Urothelium cell line (cell line): ENCODE data around the gene SERPINA5.
"Not testable (repeated sequence)": the region's sequence is repeated elsewhere in the genome, so short reads cannot be mapped to it uniquely, and the experiment has no call there.

Experiments
- DNase-seq: peaks from one replicate; pipeline ENCODE4 v3.0.0; 2011; ENCODE audit warnings: low spot score, mixed read lengths
- FAIRE-seq: peaks from 2 replicates; lab custom pipeline; 2011; peaks lifted over from hg19 to GRCh38; lab: Jason Lieb, UNC

The SERPINA5 gene

DNA sequence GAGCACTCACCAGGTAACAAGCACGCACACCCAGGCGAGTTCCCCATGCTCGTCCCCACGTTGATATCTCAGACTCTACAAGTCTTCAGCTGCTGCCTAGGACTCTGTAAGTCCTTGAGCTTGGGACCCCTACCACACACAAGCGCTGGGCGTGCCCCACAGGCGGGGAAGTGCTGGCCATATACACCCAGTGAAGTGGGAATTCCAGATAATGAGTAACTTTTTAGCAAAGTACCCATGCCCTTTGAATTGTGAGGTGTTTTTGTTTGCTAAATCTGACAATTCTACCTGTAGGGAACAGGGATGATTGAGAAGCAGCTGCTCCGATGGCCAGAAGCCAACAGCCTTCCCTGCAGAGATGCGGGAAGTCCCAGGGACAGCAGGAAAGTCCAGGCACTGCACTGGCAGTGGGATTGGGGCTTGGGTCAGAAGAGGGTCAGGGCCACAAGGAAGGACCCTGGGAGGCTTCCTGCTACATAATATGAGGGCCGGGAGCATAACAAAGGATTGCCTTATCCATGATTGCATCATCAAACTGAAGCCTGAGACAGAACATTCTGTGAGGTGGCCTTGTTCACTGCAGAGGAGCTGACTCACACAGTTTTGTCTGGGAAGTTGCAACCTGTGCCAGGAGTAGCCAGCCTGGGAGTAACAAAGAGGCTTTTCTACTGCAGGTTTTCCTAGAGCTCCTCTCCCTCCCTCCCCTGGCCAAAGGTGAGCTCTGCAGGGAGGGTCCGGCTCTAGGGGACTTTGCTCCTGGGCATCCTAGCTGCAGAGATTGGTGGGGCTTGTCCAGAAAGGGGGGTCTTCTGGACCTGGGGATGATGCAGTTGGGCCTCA, 17.8 kb downstream of the SERPINA5 start:
- DNase-seq (peak; percentile 83), FAIRE-seq (no peak)

DNA sequence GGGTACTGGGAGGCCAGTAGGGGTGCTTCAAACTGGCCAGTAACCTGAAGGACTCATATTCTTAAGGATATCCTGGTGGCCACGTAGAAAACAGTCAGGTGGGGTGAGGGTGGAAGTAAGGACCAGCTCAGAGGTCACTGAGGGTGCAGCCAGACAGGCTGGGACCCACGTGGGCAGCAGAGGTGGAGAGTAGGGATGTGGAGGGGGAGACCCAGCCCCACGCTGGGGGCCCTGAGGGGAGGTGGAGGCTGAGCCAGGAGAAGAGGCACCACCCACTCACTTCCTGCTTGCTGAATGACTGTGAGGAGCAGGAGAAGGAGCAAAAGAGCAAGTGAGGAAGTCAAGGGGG, 18.4 kb downstream of the SERPINA5 start:
- FAIRE-seq (no peak), DNase-seq (peak; percentile 14)

DNA sequence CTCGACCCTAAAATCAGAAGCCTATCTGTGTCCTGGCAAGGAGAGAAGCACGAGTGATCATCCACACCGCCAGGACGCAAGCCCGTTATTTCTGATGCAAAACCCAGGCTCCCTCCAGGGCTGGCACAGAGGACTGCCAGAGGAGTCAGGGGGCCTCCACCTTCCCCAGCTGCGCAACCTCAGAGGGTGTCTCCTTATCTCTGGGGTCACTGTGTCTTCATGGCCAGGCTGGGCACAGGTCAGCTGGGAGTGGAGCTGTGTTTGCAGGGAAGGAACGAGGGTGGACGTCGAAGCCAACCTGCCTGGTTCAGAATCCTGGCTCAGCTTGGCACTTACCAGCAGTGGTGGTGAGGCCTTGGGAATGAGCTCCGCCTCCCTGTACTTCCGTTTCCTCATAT, 18.9 kb downstream of the SERPINA5 start:
- FAIRE-seq (peak; percentile 44), DNase-seq (no peak)

DNA sequence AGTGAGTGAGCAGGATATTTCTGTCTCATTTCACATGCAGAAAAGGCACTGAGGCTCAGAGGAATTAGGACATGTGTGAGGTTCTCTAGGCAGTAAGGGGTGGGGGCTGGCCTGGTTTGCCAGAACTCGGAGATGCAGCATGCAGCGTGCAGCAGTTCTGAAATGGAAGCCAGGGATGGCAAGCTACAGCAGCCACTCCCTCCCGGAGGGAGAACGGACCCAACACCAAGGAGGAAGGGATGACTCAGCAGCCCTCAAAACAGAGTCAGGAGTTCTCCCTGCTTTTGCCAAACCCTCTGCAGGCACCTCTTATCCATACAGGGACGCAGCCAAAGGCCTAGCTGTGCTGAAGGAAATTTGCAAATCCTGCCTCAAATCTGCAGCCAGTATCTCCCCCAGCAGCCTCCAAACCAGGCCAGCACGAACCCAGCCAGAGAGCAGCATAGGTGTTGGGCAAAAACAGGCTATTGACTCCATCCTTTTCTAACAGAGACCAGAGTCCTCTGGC, 20.7 kb downstream of the SERPINA5 start:
- DNase-seq: peak; percentile 75
- FAIRE-seq: no peak

DNA sequence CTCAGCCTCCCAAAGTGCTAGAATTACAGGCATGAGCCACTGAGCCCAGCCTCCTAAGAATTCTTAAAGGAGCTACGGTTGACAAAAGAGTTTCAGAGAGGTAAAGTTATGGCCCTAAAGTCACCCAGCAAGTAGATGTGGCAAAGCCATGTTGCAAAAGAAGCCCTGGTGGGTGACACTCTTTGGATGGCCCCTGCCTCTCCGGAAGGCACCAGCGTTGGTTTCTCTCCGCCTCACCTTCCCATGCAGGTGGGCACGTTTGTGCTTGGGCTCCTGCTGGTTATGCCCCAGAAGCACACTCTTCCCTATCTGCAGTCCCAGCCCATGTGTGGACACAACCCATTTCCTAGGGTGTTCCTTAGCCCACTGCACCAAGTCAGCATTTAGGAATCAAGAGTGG, 21.5 kb downstream of the SERPINA5 start:
- no peak for DNase-seq
- no peak for FAIRE-seq

DNA sequence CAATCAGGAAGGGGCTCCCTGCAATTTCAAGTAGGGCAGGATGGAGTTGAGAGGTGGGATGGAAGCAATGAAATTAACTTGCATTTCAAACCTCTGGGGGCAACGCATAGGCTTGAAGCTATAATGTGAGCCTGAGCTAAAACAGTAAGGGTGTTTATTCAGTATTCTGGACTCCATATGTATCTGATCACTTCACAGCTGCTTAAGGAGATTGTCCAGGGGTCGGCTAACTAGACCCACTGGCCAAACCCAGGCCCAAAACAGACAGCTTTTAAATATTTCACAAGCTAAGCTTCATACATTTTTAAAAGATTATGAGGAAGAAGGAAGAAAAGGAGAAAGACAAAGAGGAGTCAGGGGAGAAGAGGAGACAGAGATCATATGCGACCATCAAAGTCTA, 24.1 kb downstream of the SERPINA5 start:
- no peak for FAIRE-seq
- no peak for DNase-seq

DNA sequence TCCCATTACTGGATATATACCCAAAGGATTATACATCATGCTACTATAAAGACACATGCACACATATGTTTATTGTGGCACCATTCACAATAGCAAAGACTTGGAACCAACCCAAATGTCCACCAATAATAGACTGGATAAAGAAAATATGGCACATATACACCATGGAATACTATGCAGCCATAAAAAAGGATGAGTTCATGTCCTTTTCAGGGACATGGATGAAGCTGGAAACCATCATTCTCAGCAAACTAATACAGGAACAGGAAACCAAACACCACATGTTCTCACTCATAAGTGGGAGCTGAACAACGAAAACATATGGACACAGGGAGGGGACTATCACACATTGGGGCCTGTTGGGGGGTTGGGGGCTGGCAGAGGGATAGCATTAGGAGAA, 27.7 kb downstream of the SERPINA5 start:
- not testable (repeated sequence) for FAIRE-seq, DNase-seq

DNA sequence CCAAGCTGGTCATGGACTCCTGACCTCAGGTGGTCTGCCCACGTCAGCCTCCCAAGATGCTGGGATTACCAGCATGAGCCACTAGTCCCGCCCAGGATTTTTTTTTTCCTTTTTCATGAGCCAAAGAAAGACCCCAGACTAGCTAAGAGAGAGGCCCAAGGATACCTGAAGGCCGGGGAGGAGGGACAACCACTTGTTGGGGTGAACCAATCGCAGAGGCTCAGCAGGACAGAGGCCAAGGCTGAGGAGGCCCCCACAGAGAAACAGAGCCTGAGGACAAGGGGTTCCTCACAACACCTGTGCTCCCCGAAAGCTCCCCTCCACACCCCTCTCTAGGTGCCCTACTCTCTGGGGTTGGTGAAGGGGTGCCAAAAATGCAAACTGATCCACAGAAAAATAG, 30.0 kb downstream of the SERPINA5 start:
- DNase-seq (no peak), FAIRE-seq (no peak)

DNA sequence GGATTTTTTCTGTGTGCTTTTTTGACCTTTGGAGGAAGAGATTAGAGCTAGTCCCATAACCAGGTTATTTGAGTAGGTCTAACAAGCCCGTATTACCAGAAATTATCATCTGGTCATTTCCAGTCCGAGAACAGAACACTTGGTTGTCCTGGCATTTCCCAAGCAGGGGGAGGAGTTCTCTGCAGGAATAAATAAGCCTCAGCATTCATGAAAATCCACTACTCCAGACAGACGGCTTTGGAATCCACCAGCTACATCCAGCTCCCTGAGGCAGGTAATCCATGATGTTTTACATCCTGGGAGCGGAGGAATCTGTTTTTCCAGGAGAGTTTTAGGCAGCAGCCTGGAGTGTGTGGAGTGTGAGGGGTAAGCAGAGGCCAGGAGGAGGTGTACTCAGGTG, 30.9 kb downstream of the SERPINA5 start, which contains the start of gene SERPINA3:
Gene SERPINA3 (plus strand): TSS at position 218 of the 400 bp plus-strand sequence. CDS start 2,051 bp downstream, outside the sequence.
- no peak for DNase-seq
- no peak for FAIRE-seq

DNA sequence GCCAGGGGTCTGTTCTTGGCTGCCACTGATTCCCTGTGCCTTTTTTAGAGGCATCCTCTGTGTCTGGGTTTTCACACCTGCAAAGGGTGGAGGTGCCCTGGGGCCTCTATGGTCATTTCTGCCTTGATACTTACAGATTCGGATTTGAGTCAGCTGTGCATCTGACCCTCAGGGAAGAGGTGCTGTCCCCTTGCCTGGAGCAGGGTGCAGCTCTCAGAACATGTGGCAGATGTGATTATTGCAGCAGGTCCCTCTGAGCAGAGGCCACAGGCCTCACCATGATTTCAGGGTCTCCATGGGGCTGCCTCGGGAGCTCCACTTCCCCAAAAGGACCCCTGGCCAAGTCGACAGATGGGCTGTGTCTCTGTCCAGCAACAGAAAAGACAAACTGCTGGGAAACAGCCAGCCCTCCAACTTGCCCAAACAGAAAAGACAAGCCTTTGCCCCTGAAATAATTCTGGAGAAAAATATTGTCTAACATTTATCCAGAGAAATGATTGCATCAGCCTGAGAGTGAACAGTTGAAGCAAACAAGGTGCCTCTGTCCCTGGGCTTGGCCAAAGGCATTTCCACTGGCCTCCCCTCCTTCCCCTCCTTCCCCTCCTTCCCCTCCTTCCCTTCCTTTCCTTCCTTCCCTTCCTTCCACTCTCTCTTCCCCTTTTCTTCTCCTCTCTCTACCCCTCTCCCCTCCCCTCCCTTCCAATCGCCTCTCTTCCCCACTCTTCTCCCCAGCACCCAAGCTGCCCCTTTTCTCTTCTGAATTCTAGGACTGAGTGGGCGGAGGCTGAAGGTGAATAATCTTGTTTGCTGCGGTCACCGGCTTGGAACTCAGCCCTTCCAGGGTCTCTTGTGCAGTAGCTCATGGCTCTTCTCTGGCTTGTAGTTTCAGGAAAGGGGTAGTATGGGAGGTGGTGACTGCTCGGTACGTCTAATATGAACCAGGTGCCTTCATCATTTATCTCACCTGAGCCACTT, 31.6 kb downstream of the SERPINA5 start:
- FAIRE-seq (no peak), DNase-seq (peak; percentile 13)

DNA sequence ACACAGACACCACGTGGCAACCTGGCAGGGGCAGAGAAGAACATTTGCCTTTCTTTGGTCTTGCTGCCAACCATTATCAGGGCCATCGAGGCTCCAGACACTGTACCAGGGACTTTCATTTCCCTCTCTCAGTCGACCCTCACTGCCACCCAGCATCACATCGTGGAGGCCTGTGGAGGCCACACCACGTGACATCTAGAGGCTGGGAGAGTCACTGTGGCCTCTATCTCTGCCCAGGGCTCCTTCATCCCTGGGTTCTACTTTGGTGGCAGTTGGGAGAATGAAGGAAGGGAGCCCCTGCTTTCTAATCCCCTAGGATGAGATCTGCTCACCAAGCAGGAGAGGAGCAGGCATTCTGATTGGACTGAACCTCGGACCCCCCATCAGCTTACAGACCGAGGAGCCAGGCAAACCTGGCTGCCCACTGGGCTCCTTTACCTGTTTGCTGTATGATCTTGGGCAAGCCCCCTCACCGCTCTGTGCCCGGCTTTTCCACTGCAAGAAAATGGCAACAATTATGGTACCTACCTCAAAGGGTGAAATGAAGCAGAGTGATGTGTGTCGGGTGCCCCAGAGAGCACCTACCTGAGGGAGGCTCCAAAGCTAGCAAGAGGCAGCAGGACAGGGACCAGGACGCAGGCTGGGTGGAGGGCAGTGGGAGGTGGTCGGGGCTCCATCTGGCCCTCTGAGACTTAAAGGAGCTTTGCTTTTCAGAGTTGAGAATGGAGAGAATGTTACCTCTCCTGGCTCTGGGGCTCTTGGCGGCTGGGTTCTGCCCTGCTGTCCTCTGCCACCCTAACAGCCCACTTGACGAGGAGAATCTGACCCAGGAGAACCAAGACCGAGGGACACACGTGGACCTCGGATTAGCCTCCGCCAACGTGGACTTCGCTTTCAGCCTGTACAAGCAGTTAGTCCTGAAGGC, 32.8 kb downstream of the SERPINA5 start:
- FAIRE-seq (no peak), DNase-seq (no peak)

DNA sequence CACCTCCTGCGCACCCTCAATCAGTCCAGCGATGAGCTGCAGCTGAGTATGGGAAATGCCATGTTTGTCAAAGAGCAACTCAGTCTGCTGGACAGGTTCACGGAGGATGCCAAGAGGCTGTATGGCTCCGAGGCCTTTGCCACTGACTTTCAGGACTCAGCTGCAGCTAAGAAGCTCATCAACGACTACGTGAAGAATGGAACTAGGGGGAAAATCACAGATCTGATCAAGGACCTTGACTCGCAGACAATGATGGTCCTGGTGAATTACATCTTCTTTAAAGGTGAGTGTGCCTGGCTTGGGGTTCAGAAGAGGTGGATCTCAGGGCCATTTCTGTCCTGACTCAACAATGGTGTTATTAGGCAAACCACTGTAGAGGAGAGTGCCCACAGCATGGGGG, 33.6 kb downstream of the SERPINA5 start:
- no peak for DNase-seq
- FAIRE-seq: no peak

DNA sequence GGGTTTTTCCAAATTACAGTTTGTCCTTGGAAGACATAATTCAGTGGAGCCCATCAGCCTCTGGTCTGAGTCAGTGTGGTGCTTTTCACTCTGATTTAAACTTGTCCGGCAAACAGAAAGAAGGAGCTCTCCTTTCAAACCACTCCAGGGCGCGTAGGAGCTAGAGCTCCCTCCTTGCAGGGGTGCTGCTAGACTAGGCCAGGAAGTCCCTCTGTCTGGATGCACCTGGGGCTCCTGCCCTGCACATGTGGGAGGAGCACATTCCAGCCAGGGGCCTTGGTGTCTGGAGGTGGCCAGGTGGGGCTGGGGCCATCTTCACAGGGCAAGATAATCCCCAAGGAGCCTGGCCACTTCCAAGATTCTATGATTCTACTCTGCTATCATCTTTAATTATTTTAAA, 34.0 kb downstream of the SERPINA5 start:
- FAIRE-seq (no peak), DNase-seq (no peak)

DNA sequence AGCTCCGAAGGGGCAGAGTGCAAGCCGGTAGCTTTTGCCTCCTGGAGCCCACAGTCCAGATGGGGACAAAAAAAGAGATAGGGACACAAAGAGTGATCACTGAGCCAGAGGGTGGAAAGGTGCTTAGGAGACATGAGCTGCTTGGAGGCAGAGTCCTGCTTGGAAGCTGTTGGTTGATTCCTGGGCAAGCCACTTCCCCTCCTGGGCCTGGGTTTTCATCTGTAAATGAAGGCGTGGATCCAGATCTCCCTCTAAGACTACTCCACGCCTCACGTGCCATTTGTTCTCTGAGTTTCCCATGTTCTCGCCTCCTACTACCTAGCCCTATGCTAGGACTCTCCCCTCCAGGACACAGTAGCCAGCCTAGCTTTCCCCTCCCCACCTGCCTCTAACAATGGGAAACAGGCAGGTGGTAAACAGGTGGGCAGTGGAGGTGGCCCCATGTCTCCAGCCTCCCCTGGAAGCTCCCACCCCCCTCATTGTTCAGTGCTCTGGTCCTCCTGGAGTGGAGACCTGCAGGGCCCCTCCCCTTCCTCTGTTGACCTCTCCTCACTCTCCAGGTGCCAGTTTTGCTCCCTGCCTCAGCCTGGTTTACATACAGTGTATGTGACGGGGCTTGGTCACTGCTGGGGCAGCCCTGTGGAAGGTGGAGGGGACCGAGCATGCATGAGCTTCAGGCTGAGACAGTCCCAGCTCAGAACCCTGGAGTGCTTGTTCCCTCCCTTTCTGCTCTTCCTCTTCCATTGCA, 34.8 kb downstream of the SERPINA5 start:
- FAIRE-seq: no peak
- no peak for DNase-seq

DNA sequence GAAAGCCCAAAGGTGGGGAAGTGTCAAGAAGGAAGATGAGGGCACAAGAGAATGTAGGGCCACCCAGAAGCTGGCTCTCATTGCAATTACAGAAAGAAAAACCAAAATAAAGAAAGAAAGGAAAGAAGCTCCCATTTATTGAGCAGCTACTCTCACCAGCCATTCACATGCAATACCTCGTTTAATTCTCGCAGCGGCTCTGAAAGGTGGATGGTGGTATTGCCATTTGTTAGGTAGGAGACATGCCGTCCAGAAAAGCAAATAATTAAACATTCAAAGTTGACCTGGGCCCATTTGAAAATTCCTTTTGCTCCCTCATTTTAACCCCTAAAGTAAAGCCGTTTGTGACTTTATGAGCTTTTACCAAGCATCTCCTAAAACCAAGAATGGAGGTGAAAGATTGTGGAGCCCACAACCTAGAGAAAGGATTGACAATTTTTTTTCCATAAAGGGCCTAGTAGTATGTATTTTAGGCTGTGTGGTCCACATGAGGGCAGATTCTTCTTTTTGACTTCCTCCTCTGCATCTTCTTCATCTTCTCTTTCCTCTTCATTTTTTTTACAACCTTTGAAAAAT, 36.2 kb downstream of the SERPINA5 start:
- FAIRE-seq: no peak
- DNase-seq: no peak

DNA sequence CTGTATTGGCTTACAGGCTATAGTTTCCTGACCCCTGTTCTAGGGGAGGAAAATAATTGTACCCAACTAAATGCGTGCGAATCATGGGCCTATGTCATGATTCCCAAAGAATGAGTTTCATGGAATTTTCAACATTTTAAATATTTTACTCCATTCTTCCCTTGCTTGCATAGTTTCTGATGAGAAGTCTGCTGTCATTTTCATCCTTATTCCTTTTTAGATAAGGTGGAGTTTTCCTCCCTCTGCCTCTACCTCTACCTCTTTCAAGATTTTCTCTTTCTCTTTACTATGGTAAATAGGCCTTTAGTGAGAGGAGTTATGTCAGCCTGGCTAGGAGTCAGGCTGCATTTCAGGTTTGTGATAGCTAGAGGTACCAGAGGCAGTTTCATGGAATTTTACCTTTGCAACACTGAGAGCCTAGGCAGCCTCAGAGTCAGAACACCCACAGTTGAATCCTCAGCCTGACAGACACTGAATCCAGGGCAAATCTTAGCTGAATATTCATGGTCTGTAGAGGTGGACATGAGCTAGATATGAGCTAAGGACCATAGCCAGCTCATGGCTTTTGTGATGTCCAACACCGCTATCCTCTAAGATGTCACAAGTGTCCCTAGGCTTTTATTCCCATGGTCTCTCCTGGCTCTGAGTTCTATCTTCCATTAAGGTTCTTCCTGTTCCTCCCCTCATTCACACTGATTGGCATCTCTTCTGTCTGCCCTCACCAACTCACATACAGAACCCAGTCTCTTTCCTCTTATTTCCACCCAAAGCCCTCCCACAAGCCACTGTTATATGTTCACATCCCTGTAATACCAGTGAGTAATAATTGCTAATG, 37.0 kb downstream of the SERPINA5 start:
- DNase-seq (no peak), FAIRE-seq (no peak)

DNA sequence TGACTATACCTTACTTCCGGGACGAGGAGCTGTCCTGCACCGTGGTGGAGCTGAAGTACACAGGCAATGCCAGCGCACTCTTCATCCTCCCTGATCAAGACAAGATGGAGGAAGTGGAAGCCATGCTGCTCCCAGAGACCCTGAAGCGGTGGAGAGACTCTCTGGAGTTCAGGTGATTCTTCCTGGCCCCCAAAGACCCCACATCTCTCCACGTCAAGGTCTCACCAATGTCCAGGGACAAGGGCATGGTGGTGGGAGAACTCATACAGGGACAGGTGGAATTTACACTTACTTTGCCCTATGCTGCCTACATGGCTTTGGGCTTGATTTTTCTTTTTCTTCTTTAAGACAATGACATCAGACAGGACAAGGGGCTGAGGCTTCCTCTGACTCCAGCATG, 38.1 kb downstream of the SERPINA5 start:
- FAIRE-seq (no peak), DNase-seq (no peak)

DNA sequence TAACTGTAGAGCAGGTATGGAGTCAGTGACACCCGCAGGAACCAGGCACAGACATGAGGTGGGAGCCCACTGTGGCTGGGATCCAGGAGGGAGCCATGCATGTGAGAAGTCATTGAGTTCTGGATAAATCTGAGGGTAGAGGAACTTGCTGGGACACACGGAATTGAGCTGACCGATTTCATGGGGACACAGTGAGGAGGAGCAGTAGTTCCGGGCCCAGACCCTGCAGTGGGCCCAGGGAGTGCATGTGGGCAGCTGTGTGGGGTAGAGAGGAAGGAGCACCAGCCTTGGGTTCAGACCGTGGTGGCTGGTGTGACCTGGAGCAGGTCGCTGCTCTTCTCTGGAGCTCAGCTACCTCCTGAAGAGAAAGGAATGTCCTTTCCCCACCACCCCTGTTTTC, 39.4 kb downstream of the SERPINA5 start:
- DNase-seq (no peak), FAIRE-seq (no peak)
